ENCODE results near the gene TSACC. TPM values are rescaled to one million over a fixed set of nuclear protein-coding genes. Genes with fewer than 3 reads are reported as not detected.
A peak's percentile ranks its signal among the peaks of the same experiment; 100 is the strongest.

TSACC gene
- total and polyA plus RNA-seq, 9 of the 15 experiments (the other 6 are each of a cell fraction or from before 2014, with no cell fraction given) = 0.45 to 7.4 (median 2.6) TPM

- TF ChIP-seq REST (IDR thresholded peaks at IDR 0.05; ENCODE audit: borderline replicate concordance) = peak; percentile 14; the same call in 1 of the 2 replicates
- TF ChIP-seq REST (CRISPR knock-in tag; IDR thresholded peaks at IDR 0.05; ENCODE audit: low read depth) = no peak
Measured at GRCh38 chr1:156359973-156360372, 21.6 kb downstream of the TSACC start (continued).

- Histone ChIP-seq H3K79me2 (ENCODE audit: control insufficient read depth, insufficient read depth, low read length) (no peaks in the 10 kb centered on the region), H3K4me1 (replicated peaks in 1 of 2; ENCODE audit: control insufficient read depth in 2 of 2, insufficient read depth in 2 of 2, low read length in 2 of 2) (peaks cover 0 to 6% of the 10 kb centered on the region in 2 experiments; a peak in 2 of 5 replicates), H3K9ac (ENCODE audit: insufficient read depth in 1 of 2, low read depth in 2 of 2, low read length in 2 of 2) (no peak overlapping the region), H3K36me3 (ENCODE audit: control insufficient read depth, insufficient read depth, low read length) (no peaks in the 10 kb centered on the region), H3K9me1 (ENCODE audit: control insufficient read depth, insufficient read depth, low read length) (no peaks in the 10 kb centered on the region), H3K27ac (ENCODE audit: extremely low read depth, low read depth, low read length) (no peak overlapping the region), H3K4me3 (no peak overlapping the region), H2AFZ (ENCODE audit: low read depth, low read length) (no peak overlapping the region), H3K27me3 (ENCODE audit: control insufficient read depth in 2 of 2, insufficient read depth in 2 of 2, low read length in 2 of 2) (peaks cover 7 to 22% of the 10 kb centered on the region in 2 experiments; a peak in 4 of 5 replicates), H3K9me3 (replicated peaks; ENCODE audit: control insufficient read depth, insufficient read depth, low read depth, low read length) (no peaks in the 10 kb centered on the region), H4K20me1 (replicated peaks; ENCODE audit: control insufficient read depth, insufficient read depth, low read length) (no peaks in the 10 kb centered on the region), H3K4me2 (ENCODE audit: insufficient read depth, low read length) (no peak overlapping the region)
- BruUV-seq (replicated peaks) = no TSS peak
- intact Hi-C loops (cut with micrococcal nuclease) (loop anchor here (2.0 to 10.0 kb wide), 2 partner anchors 214 to 276 kb away; partner anchors contain the start of gene MEX3A), in situ Hi-C loops (cut with MboI) (no loop called here)
- FAIRE-seq (no peak), ATAC-seq (no peak), DNase-seq (ENCODE audit: extremely low read depth in 1 of 4, low spot score in 3 of 4) (no peak)
- ChIA-PET POLR2A (no interaction called here), CTCF (ENCODE audit: low intra/inter-chr PET ratio) (interaction anchor here (0.5 to 1.1 kb wide), 4 partner anchors 61 to 270 kb away, joined by 3 to 4 read pairs (median 3); partner anchors contain the start of gene GLMP)
- WGBS (ENCODE audit: insufficient coverage, low coverage, missing lambda C conversion rate) = 26% methylated on average over 10 of the region's 11 CpGs
Measured at GRCh38 chr1:156360534-156360933, 22.2 kb downstream of the TSACC start.

Data from K562 (cell line).